Myocyte (in vitro differentiated cells): Measurements from ENCODE around the gene ROPN1L. TPM values are rescaled to one million over a fixed set of nuclear protein-coding genes. Genes with fewer than 3 reads are reported as not detected.

Experiments used
- DNase-seq: peaks from one replicate; pipeline ENCODE4 v3.0.0-alpha.2; 2012; ENCODE audit warnings: low read depth
- total RNA-seq: library from RNA; depleted of rRNA; stranded (reverse); fragments of >200 nt; gene quantifications from 2 replicates; pipeline ENCODE4 v1.2.3, GENCODE V29; 2014

Gene ROPN1L
- total RNA-seq, 1 donor from 2014 or later: 0.94 TPM

GRCh38 chr5:10427978-10428377, 13.7 kb upstream of the ROPN1L start:
- DNase-seq: no peak

GRCh38 chr5:10431415-10431814, 10.3 kb upstream of the ROPN1L start:
- DNase-seq: no peak

GRCh38 chr5:10432059-10433008, 9.3 kb upstream of the ROPN1L start:
- peak; percentile 91 for DNase-seq

GRCh38 chr5:10434392-10434791, 7.3 kb upstream of the ROPN1L start:
- DNase-seq: peak; percentile 86

GRCh38 chr5:10438301-10438700, 3.4 kb upstream of the ROPN1L start:
- DNase-seq: no peak

- DNase-seq: no peak
These were observed 2.0 kb upstream of the ROPN1L start for GRCh38 chr5:10439692-10440091.

GRCh38 chr5:10440367-10440990, 1.2 kb upstream of the ROPN1L start:
- no peak for DNase-seq

GRCh38 chr5:10441992-10442435, 335 bp downstream of the ROPN1L start:
- no peak for DNase-seq

GRCh38 chr5:10442576-10442975, 897 bp downstream of the ROPN1L start:
- DNase-seq: peak; percentile 58

- no peak for DNase-seq
These were observed 3.7 kb downstream of the ROPN1L start for GRCh38 chr5:10445352-10445751.

GRCh38 chr5:10446490-10446889, 4.8 kb downstream of the ROPN1L start:
- DNase-seq: no peak

GRCh38 chr5:10447041-10447440, 5.4 kb downstream of the ROPN1L start:
- no peak for DNase-seq

- DNase-seq: no peak
These were observed 7.2 kb downstream of the ROPN1L start for GRCh38 chr5:10448754-10449360.

GRCh38 chr5:10451137-10451824, 9.6 kb downstream of the ROPN1L start:
- DNase-seq: no peak

GRCh38 chr5:10452768-10453331, 11.2 kb downstream of the ROPN1L start:
- peak; percentile 77 for DNase-seq

GRCh38 chr5:10453545-10453944, 11.9 kb downstream of the ROPN1L start:
- no peak for DNase-seq

GRCh38 chr5:10454591-10455276, 13.1 kb downstream of the ROPN1L start:
- DNase-seq: no peak

- DNase-seq: no peak
These were observed 13.6 kb downstream of the ROPN1L start for GRCh38 chr5:10455277-10455670.

GRCh38 chr5:10456583-10457420, 15.1 kb downstream of the ROPN1L start:
- DNase-seq: no peak
